Panc1 (cell line): ENCODE data around the gene FBXW7.

Experiments
- POLR2AphosphoS5 ChIP-seq: IDR thresholded peaks from 2 replicates; pipeline ENCODE4 v1.6.1; 2012; ENCODE audit warnings: mild to moderate bottlenecking, low read depth, low read length, moderate library complexity
- TF ChIP-seq, protein P1 (sequence below): fragments of 450-650 bp; IDR thresholded peaks from 2 replicates; pipeline ENCODE4 v1.5.1; 2017; ENCODE audit warnings: mild to moderate bottlenecking

DNA sequence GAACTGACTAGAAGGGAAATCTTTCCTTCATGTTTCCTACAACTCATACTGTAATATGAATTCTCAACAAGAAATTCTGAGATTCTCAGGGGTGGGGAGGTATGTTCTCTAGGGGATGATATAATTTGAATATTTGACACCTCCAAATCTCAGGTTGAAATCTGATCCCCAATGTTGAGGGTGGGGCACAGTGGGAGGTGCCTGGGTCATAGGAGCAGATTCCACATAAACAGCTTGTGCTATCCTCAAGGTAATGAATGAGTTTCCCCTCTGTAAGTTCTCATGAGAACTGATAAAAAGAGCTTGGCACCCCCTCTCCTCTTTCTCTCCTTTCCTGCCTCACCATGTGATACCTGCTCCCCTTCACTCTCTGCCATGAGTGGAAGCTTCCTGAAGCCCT lies 21.5 kb downstream of the FBXW7 start:
- TF ChIP-seq, protein P1, sequence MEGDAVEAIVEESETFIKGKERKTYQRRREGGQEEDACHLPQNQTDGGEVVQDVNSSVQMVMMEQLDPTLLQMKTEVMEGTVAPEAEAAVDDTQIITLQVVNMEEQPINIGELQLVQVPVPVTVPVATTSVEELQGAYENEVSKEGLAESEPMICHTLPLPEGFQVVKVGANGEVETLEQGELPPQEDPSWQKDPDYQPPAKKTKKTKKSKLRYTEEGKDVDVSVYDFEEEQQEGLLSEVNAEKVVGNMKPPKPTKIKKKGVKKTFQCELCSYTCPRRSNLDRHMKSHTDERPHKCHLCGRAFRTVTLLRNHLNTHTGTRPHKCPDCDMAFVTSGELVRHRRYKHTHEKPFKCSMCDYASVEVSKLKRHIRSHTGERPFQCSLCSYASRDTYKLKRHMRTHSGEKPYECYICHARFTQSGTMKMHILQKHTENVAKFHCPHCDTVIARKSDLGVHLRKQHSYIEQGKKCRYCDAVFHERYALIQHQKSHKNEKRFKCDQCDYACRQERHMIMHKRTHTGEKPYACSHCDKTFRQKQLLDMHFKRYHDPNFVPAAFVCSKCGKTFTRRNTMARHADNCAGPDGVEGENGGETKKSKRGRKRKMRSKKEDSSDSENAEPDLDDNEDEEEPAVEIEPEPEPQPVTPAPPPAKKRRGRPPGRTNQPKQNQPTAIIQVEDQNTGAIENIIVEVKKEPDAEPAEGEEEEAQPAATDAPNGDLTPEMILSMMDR: no peak
- no peak for TF ChIP-seq POLR2AphosphoS5
